Measurements from ENCODE around the gene NFATC1. TPM values are rescaled to one million over a fixed set of nuclear protein-coding genes. Genes with fewer than 3 reads are reported as not detected.

The NFATC1 gene
- polyA plus RNA-seq, 1 of the 3 experiments (the other 2 are of a cell fraction): 0.02 TPM

- H3K27me3 ChIP-seq (ENCODE audit: insufficient read depth): peaks cover 93% of the 10 kb centered on the region
- DNase-seq: no peak
- no peak overlapping the region for H3K9ac ChIP-seq
- H3K9me3 ChIP-seq: no peaks in the 10 kb centered on the region
- 10% methylated on average over 14 of the region's 14 CpGs for WGBS (ENCODE audit: low lambda C conversion rate)
- ChIA-PET POLR2A (no interaction called here), CTCF (no interaction called here)
- no peak overlapping the region for H2AFZ ChIP-seq (ENCODE audit: low read depth)
- 0 out of 2 replicates have a peak, but pooled peaks cover 4% of the 10 kb centered on the region for H4K20me1 ChIP-seq (ENCODE audit: insufficient read depth)
- H3K9me2 ChIP-seq: no peaks in the 10 kb centered on the region
- no peak overlapping the region for H3K27ac ChIP-seq (ENCODE audit: low read depth in 2 of 2, low read length in 1 of 2)
- no peaks in the 10 kb centered on the region for H3K36me3 ChIP-seq (replicated peaks in 1 of 2; ENCODE audit: control insufficient read depth in 1 of 2, insufficient read depth in 2 of 2, low read length in 1 of 2)
- H3K4me1 ChIP-seq (ENCODE audit: control insufficient read depth in 1 of 2, insufficient read depth in 2 of 2, low read depth in 1 of 2, low read length in 1 of 2): no peaks in the 10 kb centered on the region
- H3K4me2 ChIP-seq: no peak overlapping the region
- H3K79me2 ChIP-seq (ENCODE audit: insufficient read depth): no peaks in the 10 kb centered on the region
- no peak overlapping the region for H3K4me3 ChIP-seq (ENCODE audit: low read depth in 2 of 2, low read length in 1 of 2)
- H3F3A ChIP-seq (replicated peaks; ENCODE audit: insufficient read depth): peaks cover 2% of the 10 kb centered on the region
- TF ChIP-seq EZH2phosphoT487 (IDR thresholded peaks at IDR 0.05; ENCODE audit: borderline replicate concordance, low read depth) (no peak), TAF1 (IDR thresholded peaks at IDR 0.05; ENCODE audit: borderline replicate concordance, low read depth, low read length) (no peak), YY1 (IDR thresholded peaks at IDR 0.05; ENCODE audit: low read depth) (no peak), CHD2 (IDR thresholded peaks at IDR 0.05; ENCODE audit: low read length, partially characterized antibody) (no peak), RCOR1 (IDR thresholded peaks at IDR 0.05; ENCODE audit: low read length) (no peak), ELF1 (IDR thresholded peaks at IDR 0.05) (no peak), SIN3A (IDR thresholded peaks at IDR 0.05; ENCODE audit: borderline replicate concordance, low read depth, low read length) (no peak), CTCF (IDR thresholded peaks at IDR 0.05) (no peak), FOSL2 (IDR thresholded peaks at IDR 0.05; ENCODE audit: borderline replicate concordance, low read depth) (no peak)
- TF ChIP-seq, protein P1, sequence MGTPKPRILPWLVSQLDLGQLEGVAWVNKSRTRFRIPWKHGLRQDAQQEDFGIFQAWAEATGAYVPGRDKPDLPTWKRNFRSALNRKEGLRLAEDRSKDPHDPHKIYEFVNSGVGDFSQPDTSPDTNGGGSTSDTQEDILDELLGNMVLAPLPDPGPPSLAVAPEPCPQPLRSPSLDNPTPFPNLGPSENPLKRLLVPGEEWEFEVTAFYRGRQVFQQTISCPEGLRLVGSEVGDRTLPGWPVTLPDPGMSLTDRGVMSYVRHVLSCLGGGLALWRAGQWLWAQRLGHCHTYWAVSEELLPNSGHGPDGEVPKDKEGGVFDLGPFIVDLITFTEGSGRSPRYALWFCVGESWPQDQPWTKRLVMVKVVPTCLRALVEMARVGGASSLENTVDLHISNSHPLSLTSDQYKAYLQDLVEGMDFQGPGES (IDR thresholded peaks at IDR 0.05; ENCODE audit: low read depth, low read length): no peak
- TF ChIP-seq, protein P2, sequence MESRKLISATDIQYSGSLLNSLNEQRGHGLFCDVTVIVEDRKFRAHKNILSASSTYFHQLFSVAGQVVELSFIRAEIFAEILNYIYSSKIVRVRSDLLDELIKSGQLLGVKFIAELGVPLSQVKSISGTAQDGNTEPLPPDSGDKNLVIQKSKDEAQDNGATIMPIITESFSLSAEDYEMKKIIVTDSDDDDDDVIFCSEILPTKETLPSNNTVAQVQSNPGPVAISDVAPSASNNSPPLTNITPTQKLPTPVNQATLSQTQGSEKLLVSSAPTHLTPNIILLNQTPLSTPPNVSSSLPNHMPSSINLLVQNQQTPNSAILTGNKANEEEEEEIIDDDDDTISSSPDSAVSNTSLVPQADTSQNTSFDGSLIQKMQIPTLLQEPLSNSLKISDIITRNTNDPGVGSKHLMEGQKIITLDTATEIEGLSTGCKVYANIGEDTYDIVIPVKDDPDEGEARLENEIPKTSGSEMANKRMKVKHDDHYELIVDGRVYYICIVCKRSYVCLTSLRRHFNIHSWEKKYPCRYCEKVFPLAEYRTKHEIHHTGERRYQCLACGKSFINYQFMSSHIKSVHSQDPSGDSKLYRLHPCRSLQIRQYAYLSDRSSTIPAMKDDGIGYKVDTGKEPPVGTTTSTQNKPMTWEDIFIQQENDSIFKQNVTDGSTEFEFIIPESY (IDR thresholded peaks at IDR 0.05; ENCODE audit: borderline replicate concordance, low read depth): no peak
Observed at GRCh38 chr18:79429381-79429780, 33.7 kb downstream of the NFATC1 start.

- no peaks in the 10 kb centered on the region for H3K36me3 ChIP-seq (replicated peaks in 1 of 2; ENCODE audit: control insufficient read depth in 1 of 2, insufficient read depth in 2 of 2, low read length in 1 of 2)
- H3F3A ChIP-seq (replicated peaks; ENCODE audit: insufficient read depth): no peaks in the 10 kb centered on the region
- no peak overlapping the region for H3K4me2 ChIP-seq
- H2AFZ ChIP-seq (ENCODE audit: low read depth): no peak overlapping the region
- DNase-seq: no peak
- H3K27ac ChIP-seq (ENCODE audit: low read depth in 2 of 2, low read length in 1 of 2): no peak overlapping the region
- no peak overlapping the region for H3K4me3 ChIP-seq (ENCODE audit: low read depth in 2 of 2, low read length in 1 of 2)
- ChIA-PET CTCF (no interaction called here), POLR2A (no interaction called here)
- 0 out of 2 replicates have a peak, but pooled peaks cover 4% of the 10 kb centered on the region for H4K20me1 ChIP-seq (ENCODE audit: insufficient read depth)
- H3K9me2 ChIP-seq: no peaks in the 10 kb centered on the region
- no peak overlapping the region for H3K9ac ChIP-seq
- 29% methylated on average over 25 of the region's 27 CpGs for WGBS (ENCODE audit: low lambda C conversion rate)
- H3K4me1 ChIP-seq (ENCODE audit: control insufficient read depth in 1 of 2, insufficient read depth in 2 of 2, low read depth in 1 of 2, low read length in 1 of 2): no peaks in the 10 kb centered on the region
- no peaks in the 10 kb centered on the region for H3K9me3 ChIP-seq
- H3K27me3 ChIP-seq (ENCODE audit: insufficient read depth): peaks cover 93% of the 10 kb centered on the region
- H3K79me2 ChIP-seq (ENCODE audit: insufficient read depth): no peaks in the 10 kb centered on the region
- TF ChIP-seq SMC3 (IDR thresholded peaks at IDR 0.05; ENCODE audit: low read depth, low read length) (no peak), FOSL2 (IDR thresholded peaks at IDR 0.05; ENCODE audit: borderline replicate concordance, low read depth) (no peak), TAF1 (IDR thresholded peaks at IDR 0.05; ENCODE audit: borderline replicate concordance, low read depth, low read length) (no peak), TEAD4 (IDR thresholded peaks at IDR 0.05; ENCODE audit: borderline replicate concordance, insufficient read depth) (no peak), CTCF (IDR thresholded peaks at IDR 0.05) (no peak), GABPA (IDR thresholded peaks at IDR 0.05; ENCODE audit: low read depth) (no peak), USF1 (IDR thresholded peaks at IDR 0.05; ENCODE audit: borderline replicate concordance, low read depth) (no peak), TCF12 (IDR thresholded peaks at IDR 0.05) (no peak), FOXJ3 (CRISPR knock-in tag; IDR thresholded peaks at IDR 0.05) (no peak), ELF1 (IDR thresholded peaks at IDR 0.05) (no peak), YY1 (IDR thresholded peaks at IDR 0.05; ENCODE audit: low read depth) (no peak), NRF1 (IDR thresholded peaks at IDR 0.05; ENCODE audit: low read depth, low read length) (no peak), SIN3A (IDR thresholded peaks at IDR 0.05; ENCODE audit: borderline replicate concordance, low read depth, low read length) (no peak), JUND (IDR thresholded peaks at IDR 0.05) (no peak), MXI1 (IDR thresholded peaks at IDR 0.05; ENCODE audit: low read depth, low read length) (no peak)
Observed at GRCh38 chr18:79429785-79430281, 34.1 kb downstream of the NFATC1 start.
